ENCODE measurements around the gene OR7G2. TPM values are rescaled to one million over a fixed set of nuclear protein-coding genes. Genes with fewer than 3 reads are reported as not detected.
"Not testable (repeated sequence)": the region's sequence is repeated elsewhere in the genome, so short reads cannot be mapped to it uniquely, and the experiment has no call there.

Gene OR7G2
- total and polyA plus RNA-seq, 2 donors (not counting 1 experiment from before 2014, with no cell fraction given) = not detected

GRCh38 chr19:9054765-9055164 is 52.5 kb downstream of the OR7G2 start:
- Histone ChIP-seq H3K27me3 (replicated peaks in 1 of 4; ENCODE audit: control extremely low read depth in 1 of 4, control insufficient read depth in 3 of 4, insufficient read depth in 4 of 4, low read length in 3 of 4) (no peaks in the 10 kb centered on the region), H3K27ac (ENCODE audit: low read length in 2 of 2) (no peak overlapping the region), H3K9me3 (ENCODE audit: control extremely low read depth in 1 of 3, control insufficient read depth in 2 of 3, insufficient read depth in 1 of 3, low read length in 2 of 3) (peaks cover 0 to 7% (median 0%) of the 10 kb centered on the region in 3 donors), H3K36me3 (replicated peaks in 1 of 2; ENCODE audit: control extremely low read depth in 1 of 2, control insufficient read depth in 1 of 2, extremely low read depth in 1 of 2, insufficient read depth in 2 of 2, low read length in 1 of 2) (no peaks in the 10 kb centered on the region), H4K20me1 (ENCODE audit: control insufficient read depth, insufficient read depth, low read length, poor library complexity, severe bottlenecking) (no peaks in the 10 kb centered on the region), H2AFZ (ENCODE audit: insufficient read depth, low read depth, low read length, poor library complexity, severe bottlenecking) (no peak overlapping the region), H3K4me1 (ENCODE audit: control insufficient read depth in 2 of 2, insufficient read depth in 2 of 2, low read length in 2 of 2) (no peaks in the 10 kb centered on the region), H3K9ac (ENCODE audit: low read length) (no peak overlapping the region), H3K4me3 (ENCODE audit: control extremely low read depth in 1 of 5, extremely low read depth in 1 of 5, insufficient read depth in 1 of 5, low read depth in 2 of 5, low read length in 4 of 5) (no peak overlapping the region), H3K4me2 (replicated peaks; ENCODE audit: low read depth, low read length, poor library complexity, severe bottlenecking) (no peak overlapping the region), H3K79me2 (ENCODE audit: control insufficient read depth, insufficient read depth, low read length) (no peaks in the 10 kb centered on the region)
- ChIA-PET CTCF (interaction anchor here (0.6 kb wide), 1 partner anchor 401 kb away, joined by 4 read pairs; no protein-coding TSS in a partner anchor), POLR2A (no interaction called here)
- TF ChIP-seq EZH2 (IDR thresholded peaks at IDR 0.05; ENCODE audit: borderline replicate concordance, insufficient read depth, low read depth, low read length, poor library complexity, severe bottlenecking) (no peak), CTCF (IDR thresholded peaks at IDR 0.05) (no peak)
- 42% methylated on average over 1 of the region's 8 CpGs for WGBS (ENCODE audit: insufficient coverage)
- Mint-ChIP-seq H3K27me3 (no peaks in the 10 kb centered on the region), H3K4me3 (no peak overlapping the region), H3K9me3 (ENCODE audit: insufficient read depth) (no peaks in the 10 kb centered on the region), H3K27ac (no peak overlapping the region), H3K4me1 (no peaks in the 10 kb centered on the region)
- no peak for DNase-seq
- no peak for ATAC-seq (ENCODE audit: low read depth)
- intact Hi-C loops (cut with micrococcal nuclease) = no loop called here

- Mint-ChIP-seq H3K9me3 (ENCODE audit: insufficient read depth) (no peaks in the 10 kb centered on the region), H3K27me3 (no peaks in the 10 kb centered on the region), H3K27ac (no peak overlapping the region), H3K4me1 (no peaks in the 10 kb centered on the region), H3K4me3 (no peak overlapping the region)
- Histone ChIP-seq H3K9me3 (ENCODE audit: control extremely low read depth in 1 of 3, control insufficient read depth in 2 of 3, insufficient read depth in 1 of 3, low read length in 2 of 3) (peaks cover 0 to 7% (median 0%) of the 10 kb centered on the region in 3 donors), H3K4me3 (ENCODE audit: control extremely low read depth in 1 of 5, extremely low read depth in 1 of 5, insufficient read depth in 1 of 5, low read depth in 2 of 5, low read length in 4 of 5) (no peak overlapping the region), H4K20me1 (ENCODE audit: control insufficient read depth, insufficient read depth, low read length, poor library complexity, severe bottlenecking) (no peaks in the 10 kb centered on the region), H3K36me3 (replicated peaks in 1 of 2; ENCODE audit: control extremely low read depth in 1 of 2, control insufficient read depth in 1 of 2, extremely low read depth in 1 of 2, insufficient read depth in 2 of 2, low read length in 1 of 2) (no peaks in the 10 kb centered on the region), H3K79me2 (ENCODE audit: control insufficient read depth, insufficient read depth, low read length) (no peaks in the 10 kb centered on the region), H3K9ac (ENCODE audit: low read length) (no peak overlapping the region), H2AFZ (ENCODE audit: insufficient read depth, low read depth, low read length, poor library complexity, severe bottlenecking) (no peak overlapping the region), H3K4me1 (ENCODE audit: control insufficient read depth in 2 of 2, insufficient read depth in 2 of 2, low read length in 2 of 2) (no peaks in the 10 kb centered on the region), H3K27me3 (replicated peaks in 1 of 4; ENCODE audit: control extremely low read depth in 1 of 4, control insufficient read depth in 3 of 4, insufficient read depth in 4 of 4, low read length in 3 of 4) (no peaks in the 10 kb centered on the region), H3K4me2 (replicated peaks; ENCODE audit: low read depth, low read length, poor library complexity, severe bottlenecking) (no peak overlapping the region), H3K27ac (ENCODE audit: low read length in 2 of 2) (no peak overlapping the region)
- TF ChIP-seq EZH2 (IDR thresholded peaks at IDR 0.05; ENCODE audit: borderline replicate concordance, insufficient read depth, low read depth, low read length, poor library complexity, severe bottlenecking) = no peak
- TF ChIP-seq CTCF (IDR thresholded peaks at IDR 0.05) = no peak
- DNase-seq = no peak
- 92% methylated on average over 6 of the region's 8 CpGs for WGBS (ENCODE audit: insufficient coverage)
- POLR2A ChIA-PET = no interaction called here
- CTCF ChIA-PET = interaction anchor here (0.6 kb wide), 1 partner anchor 401 kb away, joined by 4 read pairs; no protein-coding TSS in a partner anchor
- intact Hi-C loops (cut with micrococcal nuclease) = no loop called here
- no peak for ATAC-seq (ENCODE audit: low read depth)
Observed at GRCh38 chr19:9054207-9054606, 53.1 kb downstream of the OR7G2 start.

GRCh38 chr19:9053674-9054073 is 53.6 kb downstream of the OR7G2 start:
- H4K20me1 ChIP-seq (ENCODE audit: control insufficient read depth, insufficient read depth, low read length, poor library complexity, severe bottlenecking); H3K27me3 ChIP-seq (replicated peaks in 1 of 4; ENCODE audit: control extremely low read depth in 1 of 4, control insufficient read depth in 3 of 4, insufficient read depth in 4 of 4, low read length in 3 of 4); H3K79me2 ChIP-seq (ENCODE audit: control insufficient read depth, insufficient read depth, low read length); H3K4me3 Mint-ChIP-seq; H3K27ac Mint-ChIP-seq; H3K4me1 ChIP-seq (ENCODE audit: control insufficient read depth in 2 of 2, insufficient read depth in 2 of 2, low read length in 2 of 2); H3K27me3 Mint-ChIP-seq; H2AFZ ChIP-seq (ENCODE audit: insufficient read depth, low read depth, low read length, poor library complexity, severe bottlenecking); H3K4me3 ChIP-seq (ENCODE audit: control extremely low read depth in 1 of 5, extremely low read depth in 1 of 5, insufficient read depth in 1 of 5, low read depth in 2 of 5, low read length in 4 of 5); ATAC-seq (ENCODE audit: low read depth); H3K27ac ChIP-seq (ENCODE audit: low read length in 2 of 2); DNase-seq; H3K4me2 ChIP-seq (replicated peaks; ENCODE audit: low read depth, low read length, poor library complexity, severe bottlenecking); CTCF ChIA-PET; H3K9ac ChIP-seq (ENCODE audit: low read length); H3K36me3 ChIP-seq (replicated peaks in 1 of 2; ENCODE audit: control extremely low read depth in 1 of 2, control insufficient read depth in 1 of 2, extremely low read depth in 1 of 2, insufficient read depth in 2 of 2, low read length in 1 of 2); H3K9me3 ChIP-seq (ENCODE audit: control extremely low read depth in 1 of 3, control insufficient read depth in 2 of 3, insufficient read depth in 1 of 3, low read length in 2 of 3); POLR2A ChIA-PET; intact Hi-C loops (cut with micrococcal nuclease); H3K9me3 Mint-ChIP-seq (ENCODE audit: insufficient read depth); H3K4me1 Mint-ChIP-seq: not testable (repeated sequence)
- 100% methylated on average over 1 of the region's 6 CpGs for WGBS (ENCODE audit: insufficient coverage)
